Stimulated activated memory B cell treated with anti-CD40 and anti-IgM and Interleukin-4, amounts not matched to agents 10 μg/mL and 1 μg/mL and 100 μg/mL, for 72 hours (primary cell): ENCODE measurements around the gene MAGI2.
A peak's percentile ranks its signal among the peaks of the same experiment; 100 is the strongest.

ENCODE experiments used
- ATAC-seq: fragments of 150-1000 bp; cut with Tn5 transposase; 2 replicates; pipeline ENCODE4 v1.10.0; 2021
- H3K27ac Mint-ChIP-seq: one replicate; pipeline ENCODE4 v1.8.0; 2022; ENCODE audit warnings: mild to moderate bottlenecking, mixed read lengths
- H3K27me3 Mint-ChIP-seq: one replicate; pipeline ENCODE4 v1.8.0; 2022; ENCODE audit warnings: mixed read lengths
- H3K36me3 Mint-ChIP-seq: one replicate; pipeline ENCODE4 v1.8.0; 2022; ENCODE audit warnings: mixed read lengths
- H3K4me1 Mint-ChIP-seq: one replicate; pipeline ENCODE4 v1.8.0; 2022; ENCODE audit warnings: mixed read lengths
- H3K4me3 Mint-ChIP-seq: one replicate; pipeline ENCODE4 v1.8.0; 2022; ENCODE audit warnings: mild to moderate bottlenecking, moderate library complexity, mixed read lengths
- H3K9me3 Mint-ChIP-seq: one replicate; pipeline ENCODE4 v1.8.0; 2022; ENCODE audit warnings: mixed read lengths

The MAGI2 gene

GRCh38 chr7:79359827-79360226, 93.6 kb downstream of the MAGI2 start:
- no peak overlapping the region for H3K27ac Mint-ChIP-seq

GRCh38 chr7:79357101-79357500, 96.4 kb downstream of the MAGI2 start:
- H3K9me3 Mint-ChIP-seq = peaks cover 9% of the 10 kb centered on the region
- ATAC-seq = no peak
- no peaks in the 10 kb centered on the region for H3K27me3 Mint-ChIP-seq
- no peak overlapping the region for H3K27ac Mint-ChIP-seq
- H3K36me3 Mint-ChIP-seq = no peaks in the 10 kb centered on the region
- H3K4me1 Mint-ChIP-seq = no peaks in the 10 kb centered on the region
- no peak overlapping the region for H3K4me3 Mint-ChIP-seq

More at GRCh38 chr7:79359827-79360226, 93.6 kb downstream of the MAGI2 start:
- Mint-ChIP-seq H3K4me1 (no peaks in the 10 kb centered on the region), H3K36me3 (no peaks in the 10 kb centered on the region), H3K9me3 (peaks cover 9% of the 10 kb centered on the region), H3K27me3 (no peaks in the 10 kb centered on the region), H3K4me3 (no peak overlapping the region)
- ATAC-seq = no peak

GRCh38 chr7:79353720-79354468, 99.6 kb downstream of the MAGI2 start:
- no peak overlapping the region for H3K4me3 Mint-ChIP-seq
- no peaks in the 10 kb centered on the region for H3K36me3 Mint-ChIP-seq
- peak; percentile 41 for ATAC-seq
- no peaks in the 10 kb centered on the region for H3K9me3 Mint-ChIP-seq
- H3K4me1 Mint-ChIP-seq = no peaks in the 10 kb centered on the region
- no peak overlapping the region for H3K27ac Mint-ChIP-seq
- H3K27me3 Mint-ChIP-seq = no peaks in the 10 kb centered on the region

GRCh38 chr7:79352323-79352722, 101.1 kb downstream of the MAGI2 start:
- Mint-ChIP-seq H3K27ac (no peak overlapping the region), H3K9me3 (no peaks in the 10 kb centered on the region), H3K4me3 (no peak overlapping the region), H3K4me1 (no peaks in the 10 kb centered on the region), H3K27me3 (no peaks in the 10 kb centered on the region), H3K36me3 (no peaks in the 10 kb centered on the region)
- no peak for ATAC-seq

- H3K4me3 Mint-ChIP-seq = no peak overlapping the region
- no peaks in the 10 kb centered on the region for H3K36me3 Mint-ChIP-seq
- H3K27me3 Mint-ChIP-seq = no peaks in the 10 kb centered on the region
- no peaks in the 10 kb centered on the region for H3K9me3 Mint-ChIP-seq
- ATAC-seq = no peak
- no peak overlapping the region for H3K27ac Mint-ChIP-seq
- H3K4me1 Mint-ChIP-seq = no peaks in the 10 kb centered on the region
Observed at GRCh38 chr7:79347351-79347750, 106.1 kb downstream of the MAGI2 start.

- Mint-ChIP-seq H3K4me1 (no peaks in the 10 kb centered on the region), H3K36me3 (no peaks in the 10 kb centered on the region), H3K27me3 (no peaks in the 10 kb centered on the region), H3K9me3 (peaks cover 3% of the 10 kb centered on the region), H3K27ac (no peak overlapping the region), H3K4me3 (no peak overlapping the region)
- ATAC-seq = no peak
Observed at GRCh38 chr7:79341902-79342301, 111.6 kb downstream of the MAGI2 start.

- ATAC-seq = no peak
- Mint-ChIP-seq H3K9me3 (peaks cover 3% of the 10 kb centered on the region), H3K4me1 (no peaks in the 10 kb centered on the region), H3K27ac (no peak overlapping the region), H3K4me3 (no peak overlapping the region), H3K36me3 (no peaks in the 10 kb centered on the region), H3K27me3 (no peaks in the 10 kb centered on the region)
Observed at GRCh38 chr7:79340212-79340611, 113.3 kb downstream of the MAGI2 start.

GRCh38 chr7:79339208-79339925, 114.1 kb downstream of the MAGI2 start:
- Mint-ChIP-seq H3K36me3 (no peaks in the 10 kb centered on the region), H3K27ac (no peak overlapping the region), H3K4me1 (no peaks in the 10 kb centered on the region), H3K27me3 (no peaks in the 10 kb centered on the region), H3K9me3 (peaks cover 3% of the 10 kb centered on the region), H3K4me3 (no peak overlapping the region)
- no peak for ATAC-seq

- no peaks in the 10 kb centered on the region for H3K4me1 Mint-ChIP-seq
- H3K27ac Mint-ChIP-seq = no peak overlapping the region
- H3K27me3 Mint-ChIP-seq = no peaks in the 10 kb centered on the region
- no peak overlapping the region for H3K4me3 Mint-ChIP-seq
- ATAC-seq = no peak
- peaks cover 3% of the 10 kb centered on the region for H3K9me3 Mint-ChIP-seq
- no peaks in the 10 kb centered on the region for H3K36me3 Mint-ChIP-seq
Observed at GRCh38 chr7:79337717-79338116, 115.8 kb downstream of the MAGI2 start.

- H3K9me3 Mint-ChIP-seq = no peaks in the 10 kb centered on the region
- no peak overlapping the region for H3K27ac Mint-ChIP-seq
- no peaks in the 10 kb centered on the region for H3K4me1 Mint-ChIP-seq
- no peak for ATAC-seq
- H3K27me3 Mint-ChIP-seq = no peaks in the 10 kb centered on the region
- H3K36me3 Mint-ChIP-seq = no peaks in the 10 kb centered on the region
- H3K4me3 Mint-ChIP-seq = no peak overlapping the region
Observed at GRCh38 chr7:79334841-79335240, 118.6 kb downstream of the MAGI2 start.

- Mint-ChIP-seq H3K4me1 (no peaks in the 10 kb centered on the region), H3K27ac (no peak overlapping the region), H3K27me3 (no peaks in the 10 kb centered on the region), H3K36me3 (no peaks in the 10 kb centered on the region), H3K9me3 (no peaks in the 10 kb centered on the region), H3K4me3 (no peak overlapping the region)
- no peak for ATAC-seq
Observed at GRCh38 chr7:79334334-79334733, 119.1 kb downstream of the MAGI2 start.

GRCh38 chr7:79332091-79332490, 121.4 kb downstream of the MAGI2 start:
- no peak overlapping the region for H3K27ac Mint-ChIP-seq
- no peak for ATAC-seq

GRCh38 chr7:79329464-79329863, 124.0 kb downstream of the MAGI2 start:
- H3K27me3 Mint-ChIP-seq = no peaks in the 10 kb centered on the region
- H3K36me3 Mint-ChIP-seq = no peaks in the 10 kb centered on the region
- H3K4me3 Mint-ChIP-seq = no peak overlapping the region
- no peaks in the 10 kb centered on the region for H3K4me1 Mint-ChIP-seq
- no peak overlapping the region for H3K27ac Mint-ChIP-seq
- peaks cover 3% of the 10 kb centered on the region for H3K9me3 Mint-ChIP-seq
- ATAC-seq = no peak

More at GRCh38 chr7:79332091-79332490, 121.4 kb downstream of the MAGI2 start:
- Mint-ChIP-seq H3K9me3 (peaks cover 3% of the 10 kb centered on the region), H3K27me3 (no peaks in the 10 kb centered on the region), H3K36me3 (no peaks in the 10 kb centered on the region), H3K4me3 (no peak overlapping the region), H3K4me1 (no peaks in the 10 kb centered on the region)

- peaks cover 4% of the 10 kb centered on the region for H3K9me3 Mint-ChIP-seq
- ATAC-seq = no peak
- H3K4me3 Mint-ChIP-seq = no peak overlapping the region
- no peaks in the 10 kb centered on the region for H3K36me3 Mint-ChIP-seq
- H3K27me3 Mint-ChIP-seq = no peaks in the 10 kb centered on the region
- H3K4me1 Mint-ChIP-seq = no peaks in the 10 kb centered on the region
- H3K27ac Mint-ChIP-seq = no peak overlapping the region
Observed at GRCh38 chr7:79320741-79321473, 132.6 kb downstream of the MAGI2 start.

GRCh38 chr7:79319369-79319768, 134.1 kb downstream of the MAGI2 start:
- Mint-ChIP-seq H3K36me3 (no peaks in the 10 kb centered on the region), H3K4me1 (no peaks in the 10 kb centered on the region), H3K4me3 (no peak overlapping the region), H3K9me3 (peaks cover 7% of the 10 kb centered on the region), H3K27me3 (no peaks in the 10 kb centered on the region), H3K27ac (no peak overlapping the region)
- no peak for ATAC-seq
